Keratinocyte (primary cell): Measurements from ENCODE around the gene METTL8. TPM values are rescaled to one million over a fixed set of nuclear protein-coding genes. Genes with fewer than 3 reads are reported as not detected.

Source experiments
- DNase-seq: peaks from one replicate; pipeline ENCODE4 v3.0.0-alpha.2; 2011; ENCODE audit warnings: low read depth, missing footprints, low spot score
- FAIRE-seq: peaks from 2 replicates; lab custom pipeline; 2011; peaks lifted over from hg19 to GRCh38; lab: Jason Lieb, UNC
- H2AFZ ChIP-seq: 2 replicates; pipeline ENCODE4 v1.6.0; 2012; ENCODE audit warnings: low read length, control low read depth, inconsistent platforms; ENCODE audit not compliant: control insufficient read depth
- H3K27ac ChIP-seq: 2 replicates; pipeline ENCODE4 v1.5.1; 2011; ENCODE audit warnings: low read length; ENCODE audit not compliant: control insufficient read depth, insufficient read depth
- H3K27me3 ChIP-seq: 3 replicates; pipeline ENCODE4 v1.6.0; 2011; ENCODE audit warnings: low read length; ENCODE audit not compliant: control insufficient read depth, insufficient read depth; ENCODE audit errors: extremely low read depth
- H3K36me3 ChIP-seq, 2 experiments: 2 replicates in 1 of 2; 3 replicates in 1 of 2; pipeline ENCODE4 v1.5.1; 2011; ENCODE audit warnings: low read length in 2 of 2, mild to moderate bottlenecking in 1 of 2; ENCODE audit not compliant: control insufficient read depth in 2 of 2, insufficient read depth in 2 of 2; ENCODE audit errors: extremely low read depth in 1 of 2
- H3K4me1 ChIP-seq: 3 replicates; pipeline ENCODE4 v1.5.1; 2011; ENCODE audit warnings: low read length; ENCODE audit not compliant: control insufficient read depth, insufficient read depth; ENCODE audit errors: extremely low read depth
- H3K4me2 ChIP-seq: 3 replicates; pipeline ENCODE4 v1.6.0; 2011; ENCODE audit warnings: low read depth, low read length; ENCODE audit not compliant: control insufficient read depth, insufficient read depth; ENCODE audit errors: extremely low read depth
- H3K4me3 ChIP-seq, 3 experiments: fragments of 200-600 bp in 1 of 3; sonication (generic) in 1 of 3; 2 replicates in 2 of 3; 3 replicates in 1 of 3; pipeline ENCODE4 v1.5.1; 2011 to 2016; ENCODE audit warnings: low read length in 3 of 3, mild to moderate bottlenecking in 3 of 3, control low read depth in 2 of 3, inconsistent platforms in 1 of 3, low read depth in 1 of 3, mixed read lengths in 1 of 3, mixed run types in 1 of 3, moderate library complexity in 1 of 3; ENCODE audit not compliant: control insufficient read depth in 2 of 3, insufficient read depth in 2 of 3; ENCODE audit errors: extremely low read depth in 1 of 3
- H3K79me2 ChIP-seq: 2 replicates; pipeline ENCODE4 v1.6.0; 2012; ENCODE audit warnings: low read length; ENCODE audit not compliant: control insufficient read depth, insufficient read depth
- H3K9ac ChIP-seq: 3 replicates; pipeline ENCODE4 v1.6.0; 2011; ENCODE audit warnings: low read length; ENCODE audit not compliant: control insufficient read depth, insufficient read depth; ENCODE audit errors: extremely low read depth
- H3K9me1 ChIP-seq: 3 replicates; pipeline ENCODE4 v1.6.0; 2011; ENCODE audit warnings: low read length; ENCODE audit not compliant: control insufficient read depth, insufficient read depth; ENCODE audit errors: extremely low read depth
- H3K9me3 ChIP-seq: 2 replicates; pipeline ENCODE4 v1.5.1; 2012; ENCODE audit warnings: low read depth, low read length; ENCODE audit not compliant: control insufficient read depth
- H4K20me1 ChIP-seq: 3 replicates; pipeline ENCODE4 v1.6.0; 2011; ENCODE audit warnings: low read length; ENCODE audit not compliant: control insufficient read depth, insufficient read depth; ENCODE audit errors: extremely low read depth
- CTCF ChIP-seq, 3 experiments: IDR thresholded peaks in 1 of 3; conservative IDR thresholded peaks in 1 of 3; optimal IDR thresholded peaks in 1 of 3; 2 replicates in 2 of 3; 3 replicates in 1 of 3; pipeline versions ENCODE3 to v1.5.1; 2011; ENCODE audit warnings: low read length in 3 of 3, mild to moderate bottlenecking in 3 of 3, moderate library complexity in 2 of 3, control low read depth in 1 of 3, inconsistent platforms in 1 of 3; ENCODE audit not compliant: insufficient read depth in 2 of 3; ENCODE audit errors: extremely low read depth in 1 of 3
- EZH2 ChIP-seq: IDR thresholded peaks from one replicate; pipeline ENCODE4 v1.6.1; 2012; ENCODE audit warnings: inconsistent platforms, mild to moderate bottlenecking, low read length, moderate library complexity
- dilution Hi-C: fragments of 300-500 bp; cut with MboI; formaldehyde crosslinking; loops from one replicate; pipeline ENCODE4 v1.7.0; 2020; ENCODE audit warnings: low sequenced_read_pairs; ENCODE audit not compliant: extremely low pct_ligation_motif_present
- polyA plus RNA-seq, 5 experiments: library from polyadenylated mRNA; depleted of rRNA in 3 of 5; stranded (reverse) in 3 of 5; stranded (forward) in 1 of 5; unstranded in 1 of 5; fragments of >200 nt; gene quantifications; 1 replicate in 1 of 5; 2 replicates in 3 of 5; 3 replicates in 1 of 5; pipeline versions ENCODE4 v1.2.1 to v1.2.3, GENCODE V29; 2011 to 2012; ENCODE audit warnings: missing spikeins in 2 of 5, low read depth in 1 of 5, low replicate concordance in 1 of 5

Gene METTL8
- polyA plus RNA-seq, 1 donor (not counting 4 experiments of a cell fraction or from before 2014, with no cell fraction given), result 81.2 TPM

- DNase-seq (no peak), FAIRE-seq (peak; percentile 52)
- peaks cover 10% of the 10 kb centered on the region in 2 experiments for H3K36me3 ChIP-seq
- no peaks in the 10 kb centered on the region for H3K9me1 ChIP-seq
- H3K9ac ChIP-seq, result no peak overlapping the region
- dilution Hi-C loops, result no loop called here
- H3K4me1 ChIP-seq, result no peaks in the 10 kb centered on the region
- TF ChIP-seq CTCF (optimal IDR thresholded peaks at IDR 0.05 in 1 of 3, IDR thresholded peaks at IDR 0.05 in 1 of 3, conservative IDR thresholded peaks at IDR 0.05 in 1 of 3; ENCODE audit: extremely low read depth in 1 of 3, insufficient read depth in 2 of 3, low read length in 3 of 3) (no peak), EZH2 (no peak)
- H4K20me1 ChIP-seq, result no peaks in the 10 kb centered on the region
- H2AFZ ChIP-seq, result no peak overlapping the region
- no peak overlapping the region for H3K4me3 ChIP-seq
- H3K79me2 ChIP-seq, result no peaks in the 10 kb centered on the region
- H3K9me3 ChIP-seq, result no peaks in the 10 kb centered on the region
- H3K27me3 ChIP-seq, result no peaks in the 10 kb centered on the region
- H3K27ac ChIP-seq, result no peak overlapping the region
- H3K4me2 ChIP-seq, result no peak overlapping the region
These were observed 45.5 kb upstream of the METTL8 start for GRCh38 chr2:171479154-171479814.

- TF ChIP-seq CTCF (optimal IDR thresholded peaks at IDR 0.05 in 1 of 3, IDR thresholded peaks at IDR 0.05 in 1 of 3, conservative IDR thresholded peaks at IDR 0.05 in 1 of 3; ENCODE audit: extremely low read depth in 1 of 3, insufficient read depth in 2 of 3, low read length in 3 of 3) (no peak), EZH2 (no peak)
- H3K9me1 ChIP-seq, result no peaks in the 10 kb centered on the region
- H3K9ac ChIP-seq, result no peak overlapping the region
- FAIRE-seq (no peak), DNase-seq (no peak)
- H3K9me3 ChIP-seq, result no peaks in the 10 kb centered on the region
- no peaks in the 10 kb centered on the region for H3K27me3 ChIP-seq
- no peaks in the 10 kb centered on the region for H3K79me2 ChIP-seq
- peaks cover 10 to 12% of the 10 kb centered on the region in 2 experiments for H3K36me3 ChIP-seq
- no peaks in the 10 kb centered on the region for H4K20me1 ChIP-seq
- no peak overlapping the region for H3K4me3 ChIP-seq
- H3K4me2 ChIP-seq, result no peak overlapping the region
- no peak overlapping the region for H2AFZ ChIP-seq
- no peak overlapping the region for H3K27ac ChIP-seq
- dilution Hi-C loops, result no loop called here
- H3K4me1 ChIP-seq, result no peaks in the 10 kb centered on the region
These were observed 44.6 kb upstream of the METTL8 start for GRCh38 chr2:171478345-171478744.
